Umbilical cord (tissue), 2 donors: ENCODE data around the gene PYDC2. TPM values are rescaled to one million over a fixed set of nuclear protein-coding genes. Genes with fewer than 3 reads are reported as not detected.
"Not testable (repeated sequence)": the region's sequence is repeated elsewhere in the genome, so short reads cannot be mapped to it uniquely, and the experiment has no call there.

Experiments used
- DNase-seq: peaks from one replicate; pipeline ENCODE4 v3.0.0-alpha.2; 2015; ENCODE audit warnings: low spot score
- total RNA-seq: library from RNA; depleted of rRNA; stranded (reverse); fragments of >200 nt; gene quantifications from one replicate; pipeline ENCODE4 v1.2.3, GENCODE V29; 2014; ENCODE audit warnings: low replicate concordance; ENCODE audit not compliant: insufficient read depth

Gene PYDC2
- total RNA-seq, 1 donor from 2014 or later = not detected

- peak; percentile 16 for DNase-seq
Observed at GRCh38 chr3:191470080-191470479, 9.1 kb downstream of the PYDC2 start.

- DNase-seq = no peak
Observed at GRCh38 chr3:191470545-191470944, 9.6 kb downstream of the PYDC2 start.

GRCh38 chr3:191473661-191474198, 12.8 kb downstream of the PYDC2 start:
- peak; percentile 83 for DNase-seq

DNA sequence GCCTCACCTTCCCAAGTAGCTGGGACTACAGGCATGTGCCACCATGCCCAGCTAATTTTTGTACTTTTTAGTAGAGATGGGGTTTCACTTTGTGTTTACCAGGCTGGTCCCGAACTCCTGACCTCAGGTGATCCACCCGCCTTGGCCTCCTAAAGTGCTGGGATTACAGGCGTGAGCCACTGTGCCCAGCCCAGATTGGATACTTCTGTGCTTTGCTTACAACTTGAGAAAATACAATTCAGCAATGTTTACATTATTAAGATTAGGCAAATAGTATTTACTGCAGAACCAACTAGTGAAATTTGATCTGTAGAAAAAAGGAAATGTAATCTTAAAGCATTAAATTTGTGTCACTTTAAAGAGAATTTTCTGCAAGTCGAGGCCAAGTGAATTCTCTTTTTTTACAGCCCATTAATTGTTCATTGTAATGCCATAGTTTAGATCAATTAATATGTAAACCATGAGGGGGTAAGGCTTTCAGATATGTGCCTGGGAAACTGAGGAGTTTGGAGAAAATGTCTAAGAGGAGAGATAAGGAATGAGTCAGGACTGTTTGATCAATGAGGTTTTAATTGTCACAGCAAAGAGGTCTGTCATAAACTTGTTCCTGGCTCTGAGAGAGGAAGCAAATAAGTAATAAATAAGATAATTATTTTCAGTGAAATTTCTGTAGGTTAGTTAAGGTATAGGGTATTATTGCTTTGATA, 15.3 kb downstream of the PYDC2 start:
- DNase-seq = no peak

GRCh38 chr3:191483994-191484393, 23.0 kb downstream of the PYDC2 start:
- not testable (repeated sequence) for DNase-seq

DNA sequence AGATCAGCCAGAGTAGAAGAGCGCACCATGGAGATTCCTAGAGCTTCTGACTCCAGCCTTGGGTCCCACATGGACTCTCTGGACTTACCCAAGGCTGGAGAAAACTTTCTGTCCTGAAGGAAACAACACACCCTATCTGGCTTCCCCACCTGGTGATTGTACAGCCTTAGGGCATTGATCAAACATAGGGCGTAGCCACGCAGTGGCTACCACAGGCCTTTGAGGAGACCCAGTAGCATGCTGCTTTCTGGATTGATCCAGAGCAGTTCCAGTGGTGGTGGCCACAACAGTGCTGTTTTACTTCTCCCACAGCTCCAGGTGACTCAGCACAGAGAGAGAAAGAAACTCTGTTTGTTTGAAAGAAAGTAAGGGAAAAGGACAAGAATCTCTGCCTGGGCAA, 23.5 kb downstream of the PYDC2 start:
- DNase-seq = no peak

- DNase-seq = no peak
Observed at GRCh38 chr3:191492601-191493000, 31.6 kb downstream of the PYDC2 start.

DNA sequence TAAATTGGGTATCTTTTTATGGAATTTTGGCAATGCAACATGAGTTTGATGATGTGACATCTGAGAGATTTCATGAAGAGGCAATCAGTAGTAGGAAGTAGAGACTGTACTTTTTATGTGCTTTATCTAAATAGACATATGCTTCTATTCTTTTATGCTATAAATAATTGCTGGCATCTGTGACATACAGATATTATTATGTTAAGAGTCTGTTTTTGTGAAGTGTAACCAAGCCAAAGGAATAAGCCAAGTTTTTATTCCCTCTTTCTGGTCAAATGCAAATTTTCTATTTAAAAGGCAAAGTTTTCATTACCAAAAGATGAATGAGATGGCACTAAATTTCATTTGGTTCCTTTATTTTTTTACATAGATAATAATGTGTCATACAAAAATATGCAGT, 32.4 kb downstream of the PYDC2 start:
- DNase-seq = no peak

- DNase-seq = peak; percentile 9
Observed at GRCh38 chr3:191499307-191500080, 38.5 kb downstream of the PYDC2 start.

DNA sequence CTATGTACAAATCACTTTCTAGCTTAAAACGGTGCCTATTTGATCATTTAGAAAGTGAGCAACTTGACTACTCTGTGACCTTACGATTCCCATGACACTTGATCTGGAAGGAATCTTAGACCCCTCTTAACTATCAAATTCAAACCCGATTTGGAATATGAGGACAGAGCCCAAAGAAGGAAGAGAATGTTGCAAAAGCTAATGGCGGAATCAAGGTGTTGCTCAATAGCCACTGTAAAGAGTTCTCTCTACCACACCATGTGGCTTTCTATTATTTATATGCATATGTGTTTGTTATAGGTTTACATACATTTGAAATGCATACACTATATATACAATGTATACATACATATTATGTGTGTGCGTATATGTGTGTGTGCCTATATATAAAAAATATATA, 39.9 kb downstream of the PYDC2 start:
- DNase-seq = no peak

GRCh38 chr3:191502583-191502982, 41.6 kb downstream of the PYDC2 start:
- no peak for DNase-seq

DNA sequence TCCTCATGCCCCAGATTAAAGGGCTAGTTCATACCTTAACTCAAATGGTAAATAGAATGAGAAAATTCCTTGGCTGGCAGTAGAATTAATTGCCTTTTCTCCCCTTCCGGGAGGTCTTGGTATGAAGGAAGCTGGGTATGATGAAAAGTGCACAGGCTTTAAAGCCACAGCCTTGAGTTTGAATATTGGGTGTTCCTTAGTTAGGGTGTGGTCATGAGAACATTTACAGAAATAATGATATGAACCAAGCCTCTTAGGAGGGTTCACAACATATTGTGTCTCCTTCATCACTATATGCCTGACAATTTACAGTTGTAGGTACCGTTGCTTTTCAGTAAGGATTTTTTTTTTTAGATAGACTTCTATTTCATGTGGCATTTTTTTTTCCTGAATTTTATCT, 48.1 kb downstream of the PYDC2 start:
- DNase-seq = no peak

Other genes starting within 250 kb of the PYDC2 start
- 81.6 TPM for gene CCDC50, start 131.8 kb upstream of the PYDC2 start, total RNA-seq
- gene UTS2B, start 130.6 kb upstream of the PYDC2 start, total RNA-seq = 4.8 TPM